ENCODE results near the gene CD83. TPM values are rescaled to one million over a fixed set of nuclear protein-coding genes. Genes with fewer than 3 reads are reported as not detected.
"Not testable (repeated sequence)": the region's sequence is repeated elsewhere in the genome, so short reads cannot be mapped to it uniquely, and the experiment has no call there.

CD83 gene
- polyA plus RNA-seq, 12 donors = 8.4 to 18.2 (median 11.6) TPM; not detected in 1

DNA sequence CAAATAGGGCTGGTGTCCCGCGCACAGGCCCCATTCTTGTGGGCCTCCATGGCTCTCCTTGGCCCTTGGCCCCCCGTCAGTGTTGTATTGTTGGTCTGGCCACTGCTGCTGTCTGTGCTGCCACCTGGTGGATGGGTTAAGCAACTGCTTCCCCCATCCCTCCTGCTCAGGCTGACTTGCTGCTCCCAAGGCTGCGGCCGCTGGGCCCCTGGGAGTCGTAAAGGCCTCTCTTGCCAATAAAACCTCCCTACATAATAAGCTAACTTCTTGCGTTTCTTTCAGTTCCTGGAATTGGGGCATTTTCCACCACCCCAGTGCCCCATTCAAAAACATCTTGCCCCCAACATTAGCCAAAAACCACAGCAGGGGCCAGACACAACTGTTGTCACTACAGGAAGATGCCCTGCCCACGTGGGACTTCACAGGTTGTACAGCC, 27.1 kb downstream of the CD83 start:
- no peak for DNase-seq

DNA sequence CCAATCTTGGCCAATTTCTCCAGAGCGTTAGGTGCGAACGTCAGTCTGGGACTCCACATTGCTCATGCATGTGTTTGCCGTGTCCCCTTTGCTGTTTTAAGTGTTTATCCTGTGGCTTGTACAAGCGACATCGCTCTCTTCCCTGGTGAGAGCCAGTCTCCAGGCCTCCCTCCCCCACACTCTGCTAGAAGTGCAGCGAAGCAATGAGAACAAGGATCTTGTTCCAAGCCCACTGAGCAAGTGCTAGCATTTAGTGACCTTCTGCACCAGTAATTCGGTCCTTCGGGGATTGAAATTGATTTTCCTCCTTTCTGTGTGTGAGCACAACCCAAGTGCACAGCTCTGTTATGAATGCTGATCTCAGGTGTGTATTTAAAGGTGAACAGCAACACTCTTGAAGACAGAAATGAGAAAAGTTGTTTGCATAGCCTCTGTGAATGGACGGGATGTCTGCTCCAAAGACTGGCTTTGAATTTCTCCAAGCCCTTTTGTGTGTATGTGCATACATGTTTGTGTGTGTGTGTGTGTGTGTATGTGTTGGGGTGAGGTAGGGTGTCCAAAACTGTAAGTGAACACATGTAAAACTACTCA, 29.0 kb downstream of the CD83 start:
- no peak for DNase-seq

DNA sequence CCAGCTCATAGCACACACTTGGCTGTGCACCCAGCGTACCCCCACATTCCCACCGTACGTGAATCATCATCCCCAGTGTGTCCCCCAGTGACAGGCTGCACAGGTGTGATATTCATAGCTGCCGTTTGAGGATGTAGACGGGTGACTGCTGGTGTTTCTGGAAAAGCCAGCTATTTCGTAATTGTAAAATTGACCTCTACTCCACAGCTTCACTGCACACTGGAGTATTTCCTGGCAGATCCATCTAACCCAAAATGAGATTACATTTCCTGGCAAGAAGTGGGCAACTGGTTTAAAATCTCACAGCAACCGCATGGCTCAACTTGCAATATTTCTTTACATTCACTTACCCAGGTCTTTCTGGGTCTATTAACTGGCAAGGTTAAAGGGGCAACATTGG, 30.3 kb downstream of the CD83 start:
- no peak for DNase-seq

DNA sequence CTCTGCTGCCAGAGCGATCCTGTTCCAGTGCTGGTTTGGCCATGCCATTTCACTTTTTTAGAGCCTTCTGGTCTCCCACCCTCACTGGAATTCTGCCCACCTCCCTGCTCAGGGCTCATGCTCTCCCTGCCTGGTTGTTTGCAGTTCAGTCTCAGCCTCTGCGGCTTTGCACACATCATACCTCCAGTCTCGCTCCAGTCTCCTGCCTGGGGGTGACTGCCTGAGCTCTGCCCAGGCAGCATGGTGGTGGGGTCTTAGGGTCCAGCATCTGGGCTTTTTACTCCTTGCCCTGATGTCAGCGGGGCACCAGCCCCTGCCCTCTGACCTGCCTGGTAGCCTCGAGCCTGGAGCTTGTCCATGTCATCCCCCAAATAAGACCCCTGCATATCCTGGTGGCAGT, 30.9 kb downstream of the CD83 start:
- no peak for DNase-seq

DNA sequence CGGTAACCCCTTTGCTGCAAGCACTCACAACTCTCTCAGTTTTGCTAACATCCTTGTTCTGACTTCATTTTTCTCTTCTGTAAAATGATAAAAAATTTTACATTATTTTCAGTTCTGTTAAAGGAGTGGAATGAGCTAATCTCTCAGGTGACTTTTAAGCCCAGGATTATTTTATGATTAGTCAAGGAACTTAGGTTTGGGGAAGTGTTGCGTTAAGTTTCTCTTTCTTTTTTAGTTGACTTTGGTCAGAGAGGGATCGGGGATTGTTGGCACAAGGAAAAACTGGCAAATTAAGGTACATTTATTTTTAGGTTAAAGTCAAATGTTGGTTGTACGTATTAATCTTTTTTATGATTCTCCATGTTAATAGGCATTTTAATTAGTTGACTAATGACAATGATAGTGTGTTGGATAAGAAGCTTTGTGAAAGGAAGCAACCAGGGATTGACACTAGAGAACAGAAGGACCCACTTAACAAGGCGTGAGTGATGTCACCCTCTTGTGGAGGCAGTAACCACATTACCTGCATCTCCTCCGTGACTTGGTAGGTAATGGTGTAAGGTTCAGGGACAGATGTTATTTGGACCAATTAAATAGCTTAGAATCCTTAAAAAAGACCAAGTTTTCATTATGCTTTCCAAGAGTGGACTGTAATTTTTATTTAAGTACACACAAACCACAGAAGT, 31.6 kb downstream of the CD83 start:
- DNase-seq = no peak

DNA sequence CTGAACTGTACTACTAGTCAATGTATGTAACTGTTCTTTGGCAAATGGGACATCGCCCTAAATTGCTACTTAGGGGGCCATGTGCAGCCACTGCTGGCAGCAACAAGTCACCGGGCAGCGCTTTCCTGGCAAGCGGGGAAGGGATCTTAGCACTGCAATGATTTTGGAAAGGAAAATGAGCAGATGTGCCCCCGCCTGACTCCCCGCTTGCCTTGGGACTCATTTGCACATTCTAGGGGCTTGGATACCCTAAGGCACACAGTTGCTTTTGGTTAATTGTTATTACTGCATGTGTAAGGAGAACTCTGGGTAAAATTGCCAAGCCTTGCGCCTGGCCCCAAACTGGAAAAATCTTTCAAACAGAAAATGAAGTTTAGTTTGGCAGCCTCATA, 32.2 kb downstream of the CD83 start:
- DNase-seq = no peak

DNA sequence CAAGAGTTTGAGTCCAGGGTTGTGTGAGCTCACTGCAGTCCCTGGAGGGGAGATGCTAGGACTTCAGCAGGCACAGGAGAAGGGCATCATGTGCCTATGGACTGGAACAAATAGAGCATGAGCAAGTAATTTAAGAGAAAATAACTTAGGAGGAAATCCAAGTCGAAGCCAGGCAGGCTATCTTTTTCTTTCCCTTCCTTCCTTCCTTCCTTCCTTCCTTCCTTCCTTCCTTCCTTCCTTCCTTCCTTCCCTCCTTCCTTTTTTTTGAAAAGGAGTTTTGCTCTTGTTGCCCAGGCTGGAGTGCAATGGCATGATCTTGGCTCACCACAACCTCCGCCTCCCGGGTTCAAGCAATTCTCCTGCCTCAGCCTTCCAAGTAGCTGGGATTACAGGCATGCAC, 33.7 kb downstream of the CD83 start:
- DNase-seq = not testable (repeated sequence)

DNA sequence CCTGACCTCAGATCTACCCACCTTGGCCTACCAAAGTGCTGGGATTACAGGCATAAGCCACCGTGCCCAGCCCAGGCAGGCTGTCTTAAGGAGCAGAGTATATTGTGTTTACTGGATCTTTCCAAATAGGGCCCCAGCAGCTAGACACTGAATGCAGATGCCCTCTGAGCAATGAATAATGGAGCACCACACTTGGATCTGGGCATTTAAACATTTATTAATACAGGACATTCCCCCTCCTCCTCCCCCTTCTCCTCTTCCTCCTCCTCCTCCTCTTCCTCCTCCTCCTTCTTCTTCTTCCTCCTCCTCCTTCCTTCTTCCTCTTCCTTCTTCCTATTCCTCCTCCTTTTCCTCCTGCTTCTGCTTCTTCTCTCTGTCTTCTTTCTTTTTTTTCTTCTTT, 34.2 kb downstream of the CD83 start:
- no peak for DNase-seq

DNA sequence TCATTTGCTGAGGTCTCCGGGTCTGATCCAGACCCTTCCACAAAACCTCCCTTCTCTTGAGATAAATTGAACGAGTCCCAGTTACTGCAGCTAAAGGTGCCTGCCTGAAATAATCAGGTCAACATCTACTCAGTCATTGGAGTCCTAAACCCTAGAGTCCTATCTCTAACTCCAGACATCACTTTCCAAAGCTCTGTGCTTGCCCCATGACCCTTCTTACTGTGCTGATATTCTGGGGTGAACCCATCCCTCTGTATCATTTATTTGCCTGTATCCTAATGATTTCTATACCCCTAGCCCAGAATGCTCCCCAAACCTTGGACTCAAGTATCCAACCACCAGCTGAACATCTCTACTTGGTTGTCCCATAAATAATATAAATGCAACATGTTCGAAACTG, 35.7 kb downstream of the CD83 start:
- DNase-seq = no peak

DNA sequence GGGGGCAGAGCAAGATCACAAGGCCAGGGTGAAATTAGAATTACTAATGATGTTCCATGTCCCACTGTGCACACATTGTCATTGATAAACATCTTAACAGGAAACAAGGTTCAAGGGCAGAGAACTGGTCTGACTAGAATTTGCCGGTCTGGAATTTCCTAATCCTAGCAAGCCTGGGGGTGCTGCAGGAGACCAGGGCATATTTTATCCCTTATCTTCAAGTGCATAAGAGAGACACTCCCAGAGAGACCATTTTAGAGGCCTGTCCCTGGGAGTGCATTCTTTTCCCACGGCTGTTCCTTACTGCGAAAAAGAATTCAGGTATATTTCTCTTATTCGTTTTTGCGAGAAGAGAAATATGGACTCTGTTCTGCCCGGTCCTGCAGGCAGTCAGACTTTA, 41.5 kb downstream of the CD83 start:
- DNase-seq = no peak

DNA sequence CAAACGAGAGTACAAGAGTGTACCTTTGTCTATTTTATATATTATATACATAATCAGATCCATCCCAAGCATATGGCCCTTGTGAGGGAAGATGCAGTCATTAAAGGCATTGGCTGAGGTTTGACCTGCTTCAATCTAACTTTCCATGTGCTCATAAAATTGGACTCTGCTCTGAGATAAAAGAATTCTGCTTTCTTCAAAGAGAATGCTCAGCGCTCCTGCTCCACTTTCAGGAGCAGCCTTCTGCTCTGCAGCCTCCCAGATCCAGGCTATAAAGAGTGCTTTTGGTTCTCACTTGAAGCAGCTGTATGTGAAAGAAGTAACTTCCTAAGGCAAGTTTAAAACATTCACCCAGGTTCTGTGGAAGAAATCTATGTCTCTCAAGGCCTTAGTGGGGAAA, 45.3 kb downstream of the CD83 start:
- DNase-seq = no peak

DNA sequence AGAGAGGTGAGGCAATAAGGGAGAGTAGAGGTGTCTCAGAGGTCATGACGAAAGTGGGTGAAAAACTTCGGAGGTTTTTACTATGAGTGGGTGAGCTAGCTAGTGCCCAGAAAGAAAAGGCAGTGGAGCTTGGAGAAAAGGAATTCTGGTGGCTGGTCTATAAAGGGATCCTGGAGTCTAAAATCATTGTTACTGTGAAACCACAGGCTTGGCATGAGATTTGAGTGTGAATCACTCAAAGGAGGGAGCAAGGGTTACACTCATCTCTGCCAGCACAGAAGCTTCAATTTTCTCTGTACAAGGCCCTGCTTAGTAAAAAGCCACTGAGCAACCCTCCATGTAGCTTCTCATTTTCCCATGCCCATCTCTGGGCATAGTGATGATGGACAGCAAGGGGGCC, 47.5 kb downstream of the CD83 start:
- no peak for DNase-seq

DNA sequence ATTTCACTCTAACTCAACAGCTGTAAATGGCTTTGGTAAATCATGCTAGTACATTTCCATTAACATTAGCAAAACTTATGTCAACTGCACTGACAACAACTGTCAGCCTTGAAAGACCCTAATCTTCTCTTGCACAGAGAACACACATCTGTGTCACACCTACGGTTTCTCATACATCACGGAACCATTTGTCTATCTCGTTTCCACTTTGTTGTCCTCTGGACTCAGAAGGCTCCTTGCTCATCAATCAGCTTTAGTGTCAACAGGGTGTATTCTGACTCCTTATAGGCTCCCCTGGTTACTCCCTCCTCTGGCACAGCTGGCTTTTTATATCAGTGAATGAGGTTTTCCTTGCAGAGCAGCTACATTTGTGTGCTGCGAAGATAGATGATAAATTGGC, 49.3 kb downstream of the CD83 start:
- DNase-seq = no peak

DNA sequence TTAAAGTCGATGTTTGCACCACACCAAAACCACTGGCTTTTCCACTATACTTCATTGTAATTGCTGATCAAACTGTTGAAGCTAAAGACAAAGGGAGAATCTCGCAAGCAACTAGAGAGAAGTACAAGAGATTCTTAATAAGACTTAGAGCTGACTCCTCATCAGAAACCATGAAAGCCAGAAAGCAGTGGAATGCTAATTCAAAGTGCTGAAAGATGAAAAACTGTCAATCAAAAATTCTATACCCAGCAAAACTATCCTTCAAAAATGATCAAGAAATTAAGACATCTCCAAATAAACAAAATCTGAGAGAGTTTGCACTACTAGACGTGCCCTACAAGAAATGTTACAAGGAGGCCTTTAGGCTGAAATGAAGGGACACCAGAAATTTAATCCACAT, 52.6 kb downstream of the CD83 start:
- no peak for DNase-seq

DNA sequence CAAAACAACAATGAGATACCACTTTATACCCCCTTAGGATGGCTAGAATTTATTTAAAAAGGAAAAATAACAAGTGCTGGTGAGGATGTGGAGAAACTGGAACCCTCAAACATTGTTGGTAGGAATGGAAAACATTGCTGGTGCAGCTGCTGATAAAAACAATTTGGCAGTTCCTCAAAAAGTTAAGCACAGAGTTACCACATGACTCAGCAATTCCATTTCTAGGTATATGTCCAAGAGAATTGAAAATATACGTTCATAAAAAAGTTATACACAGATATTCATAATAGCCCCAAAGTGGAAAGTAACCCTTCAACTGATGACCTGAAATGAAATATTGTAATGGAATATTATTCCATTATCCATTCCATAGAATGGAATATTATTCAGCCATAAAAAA, 55.0 kb downstream of the CD83 start:
- no peak for DNase-seq

DNA sequence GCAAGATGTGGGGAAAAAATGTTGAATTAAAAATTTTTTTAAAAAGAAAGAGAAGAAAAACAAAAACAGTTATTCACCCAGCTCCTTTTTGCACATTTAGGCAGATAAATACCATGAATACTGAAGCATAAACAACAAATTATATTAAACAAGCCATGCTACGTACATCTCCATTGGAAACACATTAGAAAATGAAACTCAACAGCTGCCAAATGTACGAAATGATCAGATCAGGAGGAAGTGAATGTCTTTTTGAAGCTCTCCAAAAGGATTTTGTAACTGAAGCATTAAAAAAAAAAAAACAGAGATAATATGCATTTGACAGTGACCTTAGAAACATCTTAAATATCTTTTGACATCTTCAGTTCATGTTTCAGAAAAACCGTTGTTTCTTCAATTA, 56.7 kb downstream of the CD83 start:
- no peak for DNase-seq

DNA sequence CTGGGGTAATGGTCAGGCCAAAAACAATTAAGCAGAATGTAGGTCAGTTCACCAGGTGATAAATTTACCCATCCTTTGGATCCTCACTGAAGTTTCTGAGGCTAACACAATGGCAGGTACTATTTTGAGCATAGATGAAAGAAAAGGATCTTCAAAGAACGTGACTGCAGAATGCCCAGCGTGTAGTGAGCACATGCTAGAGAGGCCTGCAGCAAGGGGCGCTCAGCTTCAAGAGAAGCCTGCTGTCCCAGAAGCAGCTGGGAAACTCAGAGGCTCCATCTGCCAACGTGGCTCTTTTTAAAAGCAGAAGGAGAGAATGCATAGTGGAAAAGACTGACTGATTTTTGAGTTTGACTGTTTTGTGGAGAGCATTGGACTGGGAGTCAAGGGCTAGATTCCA, 57.4 kb downstream of the CD83 start:
- DNase-seq = no peak

DNA sequence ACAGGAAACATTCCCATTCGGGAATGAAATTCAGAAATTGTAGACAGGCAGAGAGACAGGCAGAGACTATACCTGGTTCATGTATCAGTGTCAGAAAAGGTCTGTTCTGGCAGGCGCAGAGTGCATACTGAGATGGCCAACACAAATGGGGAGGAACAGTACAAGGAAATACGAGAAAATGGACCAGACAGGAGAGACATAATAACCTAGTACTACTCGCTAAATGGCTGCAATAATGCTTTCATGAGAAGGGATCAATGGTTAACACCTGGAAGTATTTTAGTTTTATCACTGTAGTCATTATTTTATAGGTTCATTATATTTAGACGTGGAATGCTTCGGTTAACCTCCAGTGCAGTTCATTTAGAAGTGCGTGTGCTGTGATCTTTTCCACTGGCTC, 58.9 kb downstream of the CD83 start:
- DNase-seq = no peak

DNA sequence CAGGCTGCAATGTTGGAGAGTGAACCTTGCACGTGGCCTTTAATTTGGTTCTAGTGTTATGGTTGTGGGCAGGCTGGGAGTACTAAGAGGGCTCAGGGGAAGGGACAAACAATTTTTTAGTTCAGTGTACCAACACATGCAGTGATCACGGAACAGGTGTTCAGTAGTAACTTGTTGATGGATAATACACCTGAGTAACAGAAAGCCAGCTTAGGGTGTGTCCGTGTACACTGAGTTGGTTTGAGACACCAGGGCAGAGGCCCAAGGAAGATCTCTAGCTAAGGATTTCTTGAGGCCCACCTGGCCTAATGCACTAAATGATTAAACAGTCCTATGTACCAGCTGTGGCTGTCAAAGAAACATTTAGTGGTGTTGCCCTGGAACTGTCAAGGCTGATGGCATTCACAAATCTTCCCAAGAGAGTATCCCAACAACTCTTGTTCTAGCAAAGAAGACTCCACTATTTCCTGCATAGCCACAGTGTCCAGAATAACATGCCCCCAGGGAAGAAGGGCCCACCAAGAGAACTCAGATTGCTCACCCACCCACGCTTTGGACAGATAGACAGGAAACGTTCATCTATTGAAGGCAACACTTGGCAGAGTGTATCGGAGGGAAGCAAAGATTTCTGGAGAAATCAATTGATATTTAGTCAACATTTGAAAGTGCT, 60.0 kb downstream of the CD83 start:
- DNase-seq = no peak

DNA sequence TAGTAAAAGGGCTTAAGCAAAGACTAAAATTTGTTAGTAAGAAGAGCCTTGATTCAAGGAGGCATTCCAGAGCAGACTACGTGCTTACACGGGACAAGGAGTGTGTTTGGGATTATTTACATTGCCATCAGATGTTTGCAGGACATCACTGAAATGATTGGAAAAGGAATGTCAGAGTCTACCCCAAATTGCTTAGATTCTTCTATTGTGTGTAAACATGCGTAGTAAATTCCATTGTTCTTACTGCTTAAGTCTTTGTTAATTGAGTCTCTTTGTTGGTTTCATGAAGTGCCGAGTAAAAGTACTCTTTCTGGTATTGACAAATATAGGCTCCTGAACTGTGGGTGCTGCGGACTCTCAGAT, 60.5 kb downstream of the CD83 start:
- no peak for DNase-seq

DNA sequence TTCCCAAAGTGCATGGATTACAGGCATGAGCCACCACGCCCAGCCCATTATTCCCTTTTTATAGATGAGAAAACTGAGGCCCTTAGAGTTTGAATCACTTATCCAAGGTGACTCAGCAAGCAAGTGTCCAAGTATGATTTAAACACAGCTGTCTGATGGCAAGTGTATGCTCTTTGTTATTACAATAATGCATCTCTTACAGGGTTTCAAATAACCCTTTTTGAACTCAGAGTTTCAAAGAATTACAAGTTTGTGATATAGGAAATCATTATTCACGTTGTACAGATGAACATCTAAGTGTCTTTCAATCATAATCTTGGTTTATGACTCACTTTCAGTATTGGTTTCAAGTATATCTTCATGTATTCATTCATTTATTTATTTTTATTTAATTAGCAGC, 63.0 kb downstream of the CD83 start:
- DNase-seq = no peak

DNA sequence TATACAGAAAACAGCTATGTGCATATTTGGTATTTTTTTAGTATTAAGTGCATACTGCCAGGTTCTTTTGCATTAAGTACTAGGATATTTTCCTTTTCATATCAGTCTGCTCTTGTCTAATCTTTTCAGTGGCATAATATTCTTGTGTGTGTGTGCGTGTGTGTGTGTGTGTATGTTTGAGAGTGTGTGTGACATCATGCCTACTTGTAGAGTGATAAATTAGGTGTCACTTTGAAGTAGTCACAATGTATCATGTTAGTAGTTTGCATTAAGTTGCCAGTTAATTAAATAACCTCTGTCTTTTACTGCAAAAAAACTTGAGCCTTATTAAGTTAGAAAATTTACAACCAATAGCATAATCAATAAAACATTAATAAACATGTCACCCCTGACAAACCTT, 65.3 kb downstream of the CD83 start:
- DNase-seq = no peak

All from muscle of arm (tissue), 12 donors.